Endothelial cell of umbilical vein (primary cell): ENCODE data around the gene ATP13A3. TPM values are rescaled to one million over a fixed set of nuclear protein-coding genes. Genes with fewer than 3 reads are reported as not detected.

ENCODE experiments used
- BruUV-seq: library from RNA; stranded (reverse); fragments of 400-500 nt; replicated peaks from 2 replicates; lab custom pipeline; 2021; lab: Mats Ljungman, UMichigan
- CTCF ChIA-PET: fragments of 300-600, 350-600 bp; sonication (Branson Sonifier 250); formaldehyde crosslinking; loops from one replicate; lab custom pipeline; 2021; ENCODE audit warnings: antibody characterized with exemption, inconsistent platforms; lab: Charles Lee
- POLR2A ChIA-PET: fragments of 300-600, 350-600 bp; sonication (Branson Sonifier 250); formaldehyde crosslinking; loops from one replicate; lab custom pipeline; 2021; ENCODE audit warnings: antibody characterized with exemption, inconsistent platforms; lab: Charles Lee
- DNase-seq: peaks from one replicate; pipeline ENCODE4 v3.0.0-alpha.2; 2011; ENCODE audit warnings: low read depth, low spot score
- FAIRE-seq: peaks from 2 replicates; lab custom pipeline; 2011; peaks lifted over from hg19 to GRCh38; lab: Jason Lieb, UNC
- H2AFZ ChIP-seq: 2 replicates; pipeline ENCODE4 v1.6.0; 2012; ENCODE audit warnings: low read depth, low read length, control low read depth, inconsistent platforms
- H3K27ac ChIP-seq: 2 replicates; pipeline ENCODE4 v1.5.1; 2011; ENCODE audit warnings: low read depth, mild to moderate bottlenecking, control low read depth, low read length, moderate library complexity; ENCODE audit not compliant: insufficient read depth
- H3K27me3 ChIP-seq, 2 experiments: 2 replicates each; pipeline versions ENCODE4 v1.6.0 to v1.6.1; 2011; ENCODE audit warnings: low read length in 2 of 2, mixed read lengths in 1 of 2; ENCODE audit not compliant: control insufficient read depth in 2 of 2, insufficient read depth in 2 of 2
- H3K36me3 ChIP-seq, 2 experiments: 2 replicates in 1 of 2; 3 replicates in 1 of 2; pipeline ENCODE4 v1.5.1; 2011; ENCODE audit warnings: low read length in 2 of 2, mild to moderate bottlenecking in 1 of 2, moderate library complexity in 1 of 2; ENCODE audit not compliant: control insufficient read depth in 2 of 2, insufficient read depth in 2 of 2; ENCODE audit errors: extremely low read depth in 1 of 2
- H3K4me1 ChIP-seq: 3 replicates; pipeline ENCODE4 v1.5.1; 2011; ENCODE audit warnings: mild to moderate bottlenecking, low read length; ENCODE audit not compliant: control insufficient read depth, insufficient read depth; ENCODE audit errors: extremely low read depth
- H3K4me2 ChIP-seq: 2 replicates; pipeline ENCODE4 v1.6.1; 2011; ENCODE audit warnings: low read length, control low read depth, mixed read lengths; ENCODE audit not compliant: insufficient read depth
- H3K4me3 ChIP-seq, 3 experiments: fragments of 200-600 bp in 1 of 3; sonication (generic), shearing (Covaris generic) in 1 of 3; replicated peaks in 1 of 3; 2 replicates each; pipeline ENCODE4 v1.5.1; 2011 to 2016; ENCODE audit warnings: control low read depth in 3 of 3, low read length in 3 of 3, mild to moderate bottlenecking in 2 of 3, inconsistent platforms in 1 of 3, low read depth in 1 of 3, moderate library complexity in 1 of 3; ENCODE audit not compliant: insufficient read depth in 1 of 3
- H3K79me2 ChIP-seq: 2 replicates; pipeline ENCODE4 v1.6.0; 2012; ENCODE audit warnings: low read length, inconsistent platforms; ENCODE audit not compliant: control insufficient read depth, insufficient read depth
- H3K9ac ChIP-seq: replicated peaks from 2 replicates; pipeline ENCODE3; 2011; ENCODE audit warnings: low read length, control low read depth; ENCODE audit not compliant: insufficient read depth; ENCODE audit errors: extremely low read depth
- H3K9me1 ChIP-seq: replicated peaks from 3 replicates; pipeline ENCODE4 v1.6.0; 2011; ENCODE audit warnings: mild to moderate bottlenecking, low read length; ENCODE audit not compliant: control insufficient read depth, insufficient read depth; ENCODE audit errors: extremely low read depth
- H3K9me3 ChIP-seq: replicated peaks from 2 replicates; pipeline ENCODE4 v1.5.1; 2012; ENCODE audit warnings: low read length, inconsistent platforms; ENCODE audit not compliant: control insufficient read depth, insufficient read depth
- H4K20me1 ChIP-seq: replicated peaks from 2 replicates; pipeline ENCODE3; 2011; ENCODE audit warnings: mild to moderate bottlenecking, low read length; ENCODE audit not compliant: control insufficient read depth, insufficient read depth; ENCODE audit errors: extremely low read depth
- EZH2 ChIP-seq: IDR thresholded peaks from 2 replicates; pipeline ENCODE4 v1.6.1; 2012; ENCODE audit warnings: borderline replicate concordance, low read depth, mild to moderate bottlenecking, moderate library complexity, low read length, inconsistent platforms; ENCODE audit not compliant: severe bottlenecking
- FOS ChIP-seq: IDR thresholded peaks from 2 replicates; pipeline ENCODE4 v1.6.1; 2011; ENCODE audit warnings: mild to moderate bottlenecking, low read length, moderate library complexity, borderline replicate concordance; ENCODE audit not compliant: insufficient read depth
- GATA2 ChIP-seq: IDR thresholded peaks from 2 replicates; pipeline ENCODE4 v1.7.0; 2011; ENCODE audit warnings: low read depth, mild to moderate bottlenecking, moderate library complexity, mixed read lengths, low read length; ENCODE audit not compliant: insufficient read length, insufficient read depth
- JUN ChIP-seq: IDR thresholded peaks from 2 replicates; pipeline ENCODE4 v1.6.1; 2011; ENCODE audit warnings: borderline replicate concordance, low read depth; ENCODE audit not compliant: insufficient read length, insufficient read depth
- MYC ChIP-seq: IDR thresholded peaks from one replicate; pipeline ENCODE4 v1.6.1; 2011; ENCODE audit warnings: mild to moderate bottlenecking, low read depth, low read length
- POLR2A ChIP-seq: IDR thresholded peaks from 2 replicates; pipeline ENCODE4 v1.6.1; 2012; ENCODE audit warnings: low read depth, mild to moderate bottlenecking, control low read depth, low read length
- POLR2AphosphoS5 ChIP-seq: IDR thresholded peaks from 2 replicates; pipeline ENCODE4 v1.6.1; 2012; ENCODE audit warnings: low read depth, mild to moderate bottlenecking, control low read depth, low read length, moderate library complexity; ENCODE audit not compliant: insufficient read depth
- dilution Hi-C: fragments of 300-500 bp; cut with MboI; formaldehyde crosslinking; loops from one replicate; pipeline ENCODE4 v1.15.0; 2019; ENCODE audit warnings: low sequenced_read_pairs; ENCODE audit not compliant: extremely low pct_ligation_motif_present
- intact Hi-C: fragments of 100-400 bp; cut with micrococcal nuclease; formaldehyde crosslinking; loops from one replicate; pipeline ENCODE4 v1.10.0; 2022
- polyA plus RNA-seq, 4 experiments: library from polyadenylated mRNA; depleted of rRNA in 3 of 4; stranded (reverse) in 3 of 4; unstranded in 1 of 4; fragments of >200 nt; gene quantifications; 2 replicates each; pipeline versions ENCODE4 v1.2.1 to v1.2.3, GENCODE V29; 2011 to 2012; ENCODE audit warnings: missing spikeins in 1 of 4
- total RNA-seq: library from RNA; stranded (reverse); gene quantifications from 2 replicates; pipeline ENCODE4 v1.2.3, GENCODE V29; 2021
- TF ChIP-seq, protein P1 (sequence below), 2 donors: IDR thresholded peaks; 1 replicate in 1 of 2; 2 replicates in 1 of 2; pipeline ENCODE4 v1.5.1; 2011; ENCODE audit warnings: low read length in 2 of 2, mild to moderate bottlenecking in 2 of 2, moderate library complexity in 2 of 2, control low read depth in 1 of 2, inconsistent platforms in 1 of 2, low read depth in 1 of 2; ENCODE audit not compliant: insufficient read depth in 1 of 2; ENCODE audit errors: extremely low read depth in 1 of 2
- TF ChIP-seq, protein P2 (sequence below): IDR thresholded peaks from 2 replicates; pipeline ENCODE4 v1.6.1; 2011; ENCODE audit not compliant: insufficient read depth, insufficient read length

ATP13A3 gene
- total and polyA plus RNA-seq, 2 donors (not counting 3 experiments of a cell fraction or from before 2014, with no cell fraction given) = 12.0 to 59.0 TPM

DNA sequence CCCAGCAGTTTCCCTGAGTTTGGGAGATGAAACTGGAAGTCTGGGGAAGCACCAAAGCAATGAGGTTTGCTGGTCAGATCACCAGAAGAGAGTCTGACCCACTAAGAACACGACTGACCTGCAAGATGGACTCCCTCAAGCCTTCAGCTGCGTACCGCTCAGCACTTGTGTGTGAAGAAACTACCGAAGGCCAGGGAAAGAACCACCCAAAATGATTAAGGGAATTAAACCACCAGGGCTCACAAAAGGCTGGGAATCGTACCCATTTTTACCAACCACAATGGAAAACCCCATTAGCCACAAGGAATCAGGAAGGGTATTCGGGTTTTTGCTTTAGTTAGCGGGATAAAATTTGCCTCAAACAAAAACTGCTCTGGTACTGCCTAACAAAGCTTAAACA, 21.6 kb downstream of the ATP13A3 start:
- TF ChIP-seq, protein P1, sequence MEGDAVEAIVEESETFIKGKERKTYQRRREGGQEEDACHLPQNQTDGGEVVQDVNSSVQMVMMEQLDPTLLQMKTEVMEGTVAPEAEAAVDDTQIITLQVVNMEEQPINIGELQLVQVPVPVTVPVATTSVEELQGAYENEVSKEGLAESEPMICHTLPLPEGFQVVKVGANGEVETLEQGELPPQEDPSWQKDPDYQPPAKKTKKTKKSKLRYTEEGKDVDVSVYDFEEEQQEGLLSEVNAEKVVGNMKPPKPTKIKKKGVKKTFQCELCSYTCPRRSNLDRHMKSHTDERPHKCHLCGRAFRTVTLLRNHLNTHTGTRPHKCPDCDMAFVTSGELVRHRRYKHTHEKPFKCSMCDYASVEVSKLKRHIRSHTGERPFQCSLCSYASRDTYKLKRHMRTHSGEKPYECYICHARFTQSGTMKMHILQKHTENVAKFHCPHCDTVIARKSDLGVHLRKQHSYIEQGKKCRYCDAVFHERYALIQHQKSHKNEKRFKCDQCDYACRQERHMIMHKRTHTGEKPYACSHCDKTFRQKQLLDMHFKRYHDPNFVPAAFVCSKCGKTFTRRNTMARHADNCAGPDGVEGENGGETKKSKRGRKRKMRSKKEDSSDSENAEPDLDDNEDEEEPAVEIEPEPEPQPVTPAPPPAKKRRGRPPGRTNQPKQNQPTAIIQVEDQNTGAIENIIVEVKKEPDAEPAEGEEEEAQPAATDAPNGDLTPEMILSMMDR (IDR thresholded peaks at IDR 0.05; ENCODE audit: extremely low read depth in 1 of 2, insufficient read depth in 1 of 2, low read depth in 1 of 2, low read length in 2 of 2) = no peak
- TF ChIP-seq FOS (no peak), GATA2 (no peak), MYC (no peak), JUN (no peak), POLR2AphosphoS5 (no peak), POLR2A (no peak), EZH2 (no peak)
- TF ChIP-seq, protein P2, sequence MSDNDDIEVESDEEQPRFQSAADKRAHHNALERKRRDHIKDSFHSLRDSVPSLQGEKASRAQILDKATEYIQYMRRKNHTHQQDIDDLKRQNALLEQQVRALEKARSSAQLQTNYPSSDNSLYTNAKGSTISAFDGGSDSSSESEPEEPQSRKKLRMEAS = no peak
- CTCF ChIA-PET = no interaction called here

More for the DNA sequence above, 21.6 kb downstream of the ATP13A3 start:
- Histone ChIP-seq H3K4me3 (no peak overlapping the region), H3K36me3 (no peaks in the 10 kb centered on the region), H2AFZ (no peak overlapping the region), H4K20me1 (no peaks in the 10 kb centered on the region), H3K9ac (no peak overlapping the region), H3K4me2 (no peak overlapping the region), H3K4me1 (peaks cover 6% of the 10 kb centered on the region), H3K9me1 (no peaks in the 10 kb centered on the region), H3K27me3 (no peaks in the 10 kb centered on the region), H3K9me3 (no peaks in the 10 kb centered on the region), H3K79me2 (peaks cover 68% of the 10 kb centered on the region), H3K27ac (no peak overlapping the region)
- FAIRE-seq (no peak), DNase-seq (no peak)
- BruUV-seq = no TSS peak
- dilution Hi-C loops = no loop called here
- intact Hi-C loops = no loop called here
- POLR2A ChIA-PET = no interaction called here
